Panc1 (cell line): ENCODE measurements around the gene ERBB2. TPM values are rescaled to one million over a fixed set of nuclear protein-coding genes. Genes with fewer than 3 reads are reported as not detected.

ENCODE experiments used
- ATAC-seq: fragments of 200-7000 bp; cut with Tn5 transposase; 2 replicates; pipeline ENCODE4 v1.9.1; 2020; ENCODE audit warnings: mild to moderate bottlenecking, moderate library complexity
- BruUV-seq: library from RNA; stranded (reverse); fragments of 400-500 nt; replicated peaks from 2 replicates; lab custom pipeline; 2021; lab: Mats Ljungman, UMichigan
- CTCF ChIA-PET: fragments of 300-600 bp; sonication (Branson Sonifier 250); formaldehyde crosslinking; loops from one replicate; lab custom pipeline; 2022; ENCODE audit warnings: antibody characterized with exemption; lab: Charles Lee
- POLR2A ChIA-PET: fragments of 300-600 bp; sonication (Branson Sonifier 250); formaldehyde crosslinking; loops from one replicate; lab custom pipeline; 2022; ENCODE audit warnings: antibody characterized with exemption; lab: Charles Lee
- DNase-seq: peaks from one replicate; pipeline ENCODE4 v3.0.0-alpha.2; 2010; ENCODE audit warnings: low read depth, low spot score
- H3K27ac ChIP-seq: 2 replicates; pipeline ENCODE4 v1.5.1; 2011; ENCODE audit warnings: mild to moderate bottlenecking, low read length, inconsistent platforms
- H3K27me3 ChIP-seq: fragments of 200-500 bp; sonication (Bioruptor generic); 2 replicates; pipeline ENCODE4 v1.6.0; 2014; ENCODE audit warnings: low read length, inconsistent platforms; ENCODE audit not compliant: control insufficient read depth, insufficient read depth
- H3K36me3 ChIP-seq: fragments of 200-500 bp; sonication (Bioruptor generic); 2 replicates; pipeline ENCODE4 v1.5.1; 2014; ENCODE audit warnings: inconsistent platforms, mild to moderate bottlenecking, low read length, moderate library complexity; ENCODE audit not compliant: control insufficient read depth, insufficient read depth
- H3K4me1 ChIP-seq: 2 replicates; pipeline ENCODE4 v1.5.1; 2011; ENCODE audit warnings: inconsistent platforms, mild to moderate bottlenecking, low read length, moderate library complexity; ENCODE audit not compliant: control insufficient read depth, insufficient read depth
- H3K4me3 ChIP-seq, 2 experiments: 2 replicates each; pipeline ENCODE4 v1.5.1; 2011 to 2012; ENCODE audit warnings: low read depth in 2 of 2, low read length in 2 of 2, mild to moderate bottlenecking in 2 of 2, inconsistent platforms in 1 of 2, moderate library complexity in 1 of 2
- H3K9me3 ChIP-seq: fragments of 200-500 bp; sonication (Bioruptor generic); 2 replicates; pipeline ENCODE4 v1.5.1; 2014; ENCODE audit warnings: low read depth, mild to moderate bottlenecking, inconsistent platforms, low read length, moderate library complexity; ENCODE audit not compliant: control insufficient read depth, insufficient read depth
- POLR2AphosphoS5 ChIP-seq: IDR thresholded peaks from 2 replicates; pipeline ENCODE4 v1.6.1; 2012; ENCODE audit warnings: mild to moderate bottlenecking, low read depth, low read length, moderate library complexity
- REST ChIP-seq, 2 experiments: IDR thresholded peaks; 2 replicates each; pipeline ENCODE4 v1.6.1; 2011 to 2012; ENCODE audit warnings: low read depth in 2 of 2, control low read depth in 1 of 2, low read length in 1 of 2, mild to moderate bottlenecking in 1 of 2, moderate library complexity in 1 of 2; ENCODE audit not compliant: insufficient read depth in 1 of 2
- SIN3A ChIP-seq: IDR thresholded peaks from 2 replicates; pipeline ENCODE4 v1.6.1; 2012; ENCODE audit warnings: low read depth, mild to moderate bottlenecking, low read length, moderate library complexity, borderline replicate concordance; ENCODE audit not compliant: insufficient read depth
- TCF7L2 ChIP-seq: IDR thresholded peaks from 2 replicates; pipeline ENCODE4 v1.6.1; 2011; ENCODE audit warnings: mild to moderate bottlenecking, low read depth, low read length, inconsistent platforms
- in situ Hi-C: cut with HindIII; loops from 2 replicates; pipeline ENCODE4 v1.10.0; 2016; ENCODE audit warnings: low sequenced_read_pairs, low pct_unique_long_range_greater_than_20kb
- intact Hi-C: fragments of 100-400 bp; cut with micrococcal nuclease; formaldehyde crosslinking; loops from one replicate; pipeline ENCODE4 v1.10.0; 2022; ENCODE audit not compliant: unreplicated experiment
- total RNA-seq: library from RNA; stranded (reverse); gene quantifications from one replicate; pipeline ENCODE4 v1.2.1, GENCODE V29; 2021; ENCODE audit not compliant: unreplicated experiment
- TF ChIP-seq, protein P1 (sequence below): fragments of 450-650 bp; IDR thresholded peaks from 2 replicates; pipeline ENCODE4 v1.5.1; 2017; ENCODE audit warnings: mild to moderate bottlenecking

Gene ERBB2
- total RNA-seq, 1 experiment from 2014 or later = 68.6 TPM

GRCh38 chr17:39679521-39680192 is 20.2 kb upstream of the ERBB2 start:
- TF ChIP-seq SIN3A (no peak), POLR2AphosphoS5 (no peak), TCF7L2 (no peak), REST (IDR thresholded peaks at IDR 0.05; ENCODE audit: insufficient read depth in 1 of 2, low read depth in 2 of 2, low read length in 1 of 2) (no peak)
- TF ChIP-seq, protein P1, sequence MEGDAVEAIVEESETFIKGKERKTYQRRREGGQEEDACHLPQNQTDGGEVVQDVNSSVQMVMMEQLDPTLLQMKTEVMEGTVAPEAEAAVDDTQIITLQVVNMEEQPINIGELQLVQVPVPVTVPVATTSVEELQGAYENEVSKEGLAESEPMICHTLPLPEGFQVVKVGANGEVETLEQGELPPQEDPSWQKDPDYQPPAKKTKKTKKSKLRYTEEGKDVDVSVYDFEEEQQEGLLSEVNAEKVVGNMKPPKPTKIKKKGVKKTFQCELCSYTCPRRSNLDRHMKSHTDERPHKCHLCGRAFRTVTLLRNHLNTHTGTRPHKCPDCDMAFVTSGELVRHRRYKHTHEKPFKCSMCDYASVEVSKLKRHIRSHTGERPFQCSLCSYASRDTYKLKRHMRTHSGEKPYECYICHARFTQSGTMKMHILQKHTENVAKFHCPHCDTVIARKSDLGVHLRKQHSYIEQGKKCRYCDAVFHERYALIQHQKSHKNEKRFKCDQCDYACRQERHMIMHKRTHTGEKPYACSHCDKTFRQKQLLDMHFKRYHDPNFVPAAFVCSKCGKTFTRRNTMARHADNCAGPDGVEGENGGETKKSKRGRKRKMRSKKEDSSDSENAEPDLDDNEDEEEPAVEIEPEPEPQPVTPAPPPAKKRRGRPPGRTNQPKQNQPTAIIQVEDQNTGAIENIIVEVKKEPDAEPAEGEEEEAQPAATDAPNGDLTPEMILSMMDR = no peak
- intact Hi-C loops = no loop called here
- DNase-seq (no peak), ATAC-seq (no peak)
- ChIA-PET CTCF (no interaction called here), POLR2A (interaction anchor here (0.6 kb wide), 1 partner anchor 229 kb away, joined by 11 read pairs; no protein-coding TSS in a partner anchor)
- in situ Hi-C loops = no loop called here
- Histone ChIP-seq H3K9me3 (no peaks in the 10 kb centered on the region), H3K36me3 (no peaks in the 10 kb centered on the region), H3K27ac (no peak overlapping the region), H3K4me3 (no peak overlapping the region), H3K27me3 (no peaks in the 10 kb centered on the region), H3K4me1 (peaks cover 5% of the 10 kb centered on the region; the same call in 1 of the 2 replicates)
- BruUV-seq = no TSS peak

DNA sequence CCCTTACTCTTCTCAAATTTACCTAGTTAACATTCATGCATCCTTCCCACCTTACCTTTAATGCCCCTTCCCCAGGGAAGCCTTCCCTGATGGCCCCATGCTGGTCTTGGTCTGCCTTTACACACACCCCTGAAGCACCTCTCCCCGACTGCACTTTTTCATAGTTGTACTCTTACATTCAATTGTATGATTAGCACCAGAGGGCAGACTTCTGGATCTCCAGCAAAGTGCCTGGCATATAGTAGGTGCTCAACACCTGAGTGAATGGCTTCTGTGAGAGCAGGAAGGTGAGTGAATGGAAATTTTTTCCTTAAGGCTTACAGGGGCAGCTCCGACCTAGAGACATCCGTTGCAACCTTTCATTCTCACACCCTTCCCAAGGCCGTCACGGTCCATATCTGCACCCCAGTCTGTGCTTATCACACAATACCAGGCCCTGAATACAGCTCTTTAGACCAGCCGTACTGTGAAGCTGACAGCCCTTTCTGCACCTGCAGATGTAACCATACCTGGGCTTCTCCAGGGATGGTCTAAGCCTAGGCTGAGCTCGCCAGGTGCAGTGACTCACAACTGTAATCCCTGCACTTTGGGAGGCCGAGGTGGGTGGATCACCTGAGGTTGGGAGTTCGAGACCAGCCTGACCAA is 16.4 kb upstream of the ERBB2 start:
- intact Hi-C loops (no loop called here), in situ Hi-C loops (no loop called here)
- ATAC-seq (no peak), DNase-seq (no peak)
- TF ChIP-seq REST (IDR thresholded peaks at IDR 0.05; ENCODE audit: insufficient read depth in 1 of 2, low read depth in 2 of 2, low read length in 1 of 2) (no peak), POLR2AphosphoS5 (no peak), TCF7L2 (no peak), SIN3A (no peak)
- TF ChIP-seq, protein P1 = no peak
- Histone ChIP-seq H3K4me1 (0 out of 2 replicates have a peak, but pooled peaks cover 3% of the 10 kb centered on the region), H3K4me3 (no peak overlapping the region), H3K9me3 (peaks cover 4% of the 10 kb centered on the region; the same call in 1 of the 2 replicates), H3K36me3 (no peaks in the 10 kb centered on the region; the same call in 1 of the 2 replicates), H3K27me3 (no peaks in the 10 kb centered on the region), H3K27ac (no peak overlapping the region)
- ChIA-PET CTCF (no interaction called here), POLR2A (no interaction called here)
- TSS peak; percentile 40 for BruUV-seq
